HUES48 (cell line): Measurements from ENCODE around the gene TMEM222.
"Not testable (repeated sequence)": the region's sequence is repeated elsewhere in the genome, so short reads cannot be mapped to it uniquely, and the experiment has no call there.

ENCODE experiments used
- H3K27ac ChIP-seq: one replicate; pipeline ENCODE4 v1.7.0; 2013; ENCODE audit warnings: low read depth, low read length, inconsistent platforms
- H3K27me3 ChIP-seq: 2 replicates; pipeline ENCODE4 v1.6.1; 2013; ENCODE audit warnings: mild to moderate bottlenecking, low read length; ENCODE audit not compliant: control insufficient read depth, insufficient read depth
- H3K36me3 ChIP-seq: 2 replicates; pipeline ENCODE4 v1.6.1; 2013; ENCODE audit warnings: low read length; ENCODE audit not compliant: control insufficient read depth, insufficient read depth
- H3K4me1 ChIP-seq: 2 replicates; pipeline ENCODE4 v1.6.1; 2013; ENCODE audit warnings: mild to moderate bottlenecking, low read length; ENCODE audit not compliant: control insufficient read depth, insufficient read depth
- H3K4me3 ChIP-seq: 2 replicates; pipeline ENCODE4 v1.5.1; 2013; ENCODE audit warnings: mild to moderate bottlenecking, low read depth, low read length
- H3K9ac ChIP-seq: 2 replicates; pipeline ENCODE4 v1.6.1; 2013; ENCODE audit warnings: mild to moderate bottlenecking, low read depth, low read length, moderate library complexity
- H3K9me3 ChIP-seq: 2 replicates; pipeline ENCODE4 v1.6.1; 2013; ENCODE audit warnings: low read length; ENCODE audit not compliant: control insufficient read depth, insufficient read depth

Gene TMEM222

GRCh38 chr1:27381969-27382762 is 60.2 kb downstream of the TMEM222 start:
- no peaks in the 10 kb centered on the region for H3K9me3 ChIP-seq
- H3K9ac ChIP-seq: no peak overlapping the region
- H3K4me3 ChIP-seq: no peak overlapping the region; the same call in 1 of the 2 replicates
- no peaks in the 10 kb centered on the region for H3K4me1 ChIP-seq
- H3K27me3 ChIP-seq: peaks cover 10% of the 10 kb centered on the region
- H3K36me3 ChIP-seq: no peaks in the 10 kb centered on the region
- no peak overlapping the region for H3K27ac ChIP-seq

GRCh38 chr1:27383039-27383605 is 61.2 kb downstream of the TMEM222 start, which contains the start of gene CD164L2:
Gene CD164L2 (minus strand): TSS chr1:27383333. CDS start chr1:27383239, 94 bp downstream.
- H3K4me1 ChIP-seq: no peaks in the 10 kb centered on the region
- H3K27ac ChIP-seq: no peak within 1 kb of the TSS
- peaks cover 10% of the 10 kb centered on the region for H3K27me3 ChIP-seq
- H3K36me3 ChIP-seq: no peaks in the 10 kb centered on the region
- no peaks in the 10 kb centered on the region for H3K9me3 ChIP-seq
- H3K9ac ChIP-seq: no peak within 1 kb of the TSS
- peak within 1 kb of the TSS; percentile 58 for H3K4me3 ChIP-seq

GRCh38 chr1:27383661-27384060 is 61.7 kb downstream of the TMEM222 start:
- Histone ChIP-seq H3K27ac (no peak overlapping the region), H3K27me3 (peaks cover 10% of the 10 kb centered on the region), H3K4me3 (no peak overlapping the region), H3K36me3 (no peaks in the 10 kb centered on the region), H3K9me3 (no peaks in the 10 kb centered on the region), H3K9ac (no peak overlapping the region), H3K4me1 (no peaks in the 10 kb centered on the region)

GRCh38 chr1:27384797-27385196 is 62.8 kb downstream of the TMEM222 start:
- not testable (repeated sequence) for H3K27ac ChIP-seq, H3K9me3 ChIP-seq, H3K36me3 ChIP-seq, H3K9ac ChIP-seq, H3K4me1 ChIP-seq, H3K4me3 ChIP-seq
- peaks cover 10% of the 10 kb centered on the region for H3K27me3 ChIP-seq
